ENCODE results near the gene SRRM5.
"Not testable (repeated sequence)": the region's sequence is repeated elsewhere in the genome, so short reads cannot be mapped to it uniquely, and the experiment has no call there.

SRRM5 gene, protein sequence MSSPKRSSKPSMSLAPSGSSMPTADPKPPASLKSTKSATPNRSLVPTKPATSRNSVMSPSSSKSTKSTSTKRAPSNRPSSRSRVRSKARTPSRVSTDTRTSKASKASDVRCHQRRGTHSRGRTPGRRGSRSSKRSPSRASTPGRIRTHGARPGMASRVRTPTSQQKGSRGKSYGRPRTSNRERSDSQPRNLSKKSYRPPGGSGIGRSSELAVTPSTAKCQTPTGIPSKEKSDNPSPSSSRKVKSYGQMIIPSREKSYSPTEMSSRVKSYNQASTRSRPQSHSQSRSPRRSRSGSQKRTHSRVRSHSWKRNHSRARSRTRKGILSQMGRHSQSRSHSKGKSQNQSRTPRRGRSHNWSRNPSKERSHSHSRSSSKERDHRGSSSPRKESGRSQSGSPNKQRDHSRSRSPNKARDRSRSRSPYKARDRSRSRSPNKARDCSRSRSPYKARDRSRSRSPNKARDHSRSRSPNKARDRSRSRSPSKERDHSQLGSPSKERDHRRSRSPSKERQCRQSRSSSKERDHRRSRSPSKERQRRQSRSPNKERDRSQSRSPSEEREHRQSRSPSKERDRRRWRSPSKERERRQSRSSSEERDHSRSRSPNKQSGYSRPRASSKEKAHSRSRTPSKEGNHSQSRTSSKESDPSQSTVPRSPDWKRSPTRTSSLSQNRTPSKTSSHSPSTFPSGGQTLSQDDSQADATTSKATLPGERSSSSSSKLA

DNA sequence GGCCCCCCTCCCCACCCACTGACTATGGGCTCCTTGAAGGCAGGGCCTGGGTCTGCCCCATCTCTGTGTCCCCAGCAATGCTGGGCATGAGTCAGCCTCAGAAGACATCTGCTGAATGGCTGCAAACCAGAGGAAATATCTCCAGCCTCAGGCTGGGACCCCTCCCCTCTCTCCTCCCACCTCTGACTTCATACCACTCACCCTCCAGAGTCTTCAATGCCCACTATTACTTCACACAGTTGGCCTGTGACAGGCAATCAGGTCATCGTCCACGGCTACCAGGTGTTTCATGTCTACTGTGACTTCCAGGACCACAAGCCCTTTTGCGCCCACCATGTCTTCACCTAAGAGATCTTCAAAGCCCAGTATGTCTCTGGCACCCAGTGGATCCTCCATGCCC lies at the start of gene SRRM5:
TSS of gene SRRM5 (plus strand) at position 301 of the 400 bp plus-strand sequence. CDS start at position 335, 34 bp downstream.
- no peak for DNase-seq

DNA sequence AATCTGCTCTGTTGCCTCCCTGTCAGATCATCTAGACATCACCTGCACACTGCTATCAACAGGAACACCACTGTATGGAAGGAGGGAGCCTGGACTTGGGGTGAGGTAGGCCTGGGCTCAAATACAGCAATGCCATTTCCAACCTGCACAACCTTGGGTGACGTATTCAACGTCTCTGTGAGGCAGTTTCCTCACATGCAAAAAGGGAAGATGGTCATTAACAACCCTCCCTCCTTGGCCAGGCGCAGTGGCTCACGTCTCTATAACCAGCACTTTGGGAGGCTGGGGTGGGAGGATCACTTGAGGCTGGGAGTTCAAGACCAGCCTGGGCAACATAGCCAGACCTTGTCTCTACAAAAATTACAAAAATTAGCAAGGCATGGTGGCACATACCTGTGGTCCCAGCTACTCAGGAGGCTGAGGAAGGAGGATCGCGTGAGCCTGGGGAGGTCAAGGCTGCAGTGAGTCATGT lies 49.6 kb upstream of the SRRM5 start:
- no peak for DNase-seq

GRCh38 chr19:43562698-43563241 lies 49.1 kb upstream of the SRRM5 start:
- DNase-seq: peak; percentile 62

DNA sequence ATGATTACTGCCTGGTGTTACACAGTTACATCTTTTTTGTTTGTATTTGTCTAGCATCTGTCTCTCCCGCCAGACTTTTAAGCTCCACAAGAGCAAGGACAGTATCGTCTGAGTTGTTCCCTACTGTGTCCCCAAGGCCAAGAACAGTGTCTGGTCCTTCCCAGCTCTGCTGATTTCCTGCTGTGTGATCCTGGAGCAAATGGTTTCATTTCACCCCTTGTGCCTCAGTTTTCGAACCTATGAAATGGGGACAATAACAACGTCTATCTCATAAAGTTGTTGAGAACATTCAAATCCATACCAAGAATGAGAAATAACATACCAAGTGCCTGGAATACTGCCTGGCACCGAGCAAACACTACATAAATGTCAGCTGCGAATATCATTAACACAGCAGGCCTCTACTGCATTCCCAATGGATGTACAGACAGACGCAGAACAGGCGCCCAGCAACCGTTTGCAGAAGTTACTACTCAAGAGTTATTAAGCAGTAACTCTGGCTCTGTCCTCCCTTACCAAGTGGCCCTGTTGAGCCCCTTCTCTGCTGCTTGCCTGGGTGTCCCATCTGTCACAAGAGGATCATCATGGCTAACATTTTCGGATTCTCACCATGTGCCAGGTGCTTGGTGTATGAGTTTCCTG lies 48.0 kb upstream of the SRRM5 start:
- no peak for DNase-seq

GRCh38 chr19:43564800-43565199 lies 47.1 kb upstream of the SRRM5 start:
- DNase-seq: no peak

DNA sequence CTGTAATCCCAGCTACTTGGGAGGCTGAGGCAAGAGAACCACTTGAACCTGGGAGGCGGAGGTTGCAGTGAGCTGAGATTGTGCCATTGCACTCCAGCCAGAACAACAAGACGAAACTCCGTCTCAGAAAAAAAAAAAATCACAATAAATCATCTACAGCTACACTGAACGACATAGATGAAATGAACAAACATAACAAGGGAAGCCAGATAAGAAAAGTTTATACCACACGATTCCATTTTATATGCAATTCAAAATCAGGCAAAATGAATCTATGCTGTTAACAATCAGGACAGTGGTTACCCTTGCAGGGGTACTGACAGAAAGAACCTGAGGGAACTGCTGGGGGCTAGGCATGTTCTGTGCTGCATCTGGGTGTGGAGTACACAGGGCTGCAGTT lies 42.2 kb upstream of the SRRM5 start:
- DNase-seq: no peak

GRCh38 chr19:43570174-43570791 lies 41.6 kb upstream of the SRRM5 start:
- DNase-seq: no peak

- no peak for DNase-seq
Observed at GRCh38 chr19:43572171-43572588, 39.7 kb upstream of the SRRM5 start.

GRCh38 chr19:43574424-43575155 lies 37.3 kb upstream of the SRRM5 start:
- DNase-seq: no peak

GRCh38 chr19:43575156-43575950 lies 36.5 kb upstream of the SRRM5 start, which contains the start of the genes PINLYP and XRCC1:
TSS of gene PINLYP (plus strand) at chr19:43575801. CDS start at chr19:43577192, 1,391 bp downstream.
TSS of gene XRCC1 (minus strand) at chr19:43575527. CDS start at chr19:43575458, 69 bp downstream.
- peak; percentile 89 for DNase-seq

DNA sequence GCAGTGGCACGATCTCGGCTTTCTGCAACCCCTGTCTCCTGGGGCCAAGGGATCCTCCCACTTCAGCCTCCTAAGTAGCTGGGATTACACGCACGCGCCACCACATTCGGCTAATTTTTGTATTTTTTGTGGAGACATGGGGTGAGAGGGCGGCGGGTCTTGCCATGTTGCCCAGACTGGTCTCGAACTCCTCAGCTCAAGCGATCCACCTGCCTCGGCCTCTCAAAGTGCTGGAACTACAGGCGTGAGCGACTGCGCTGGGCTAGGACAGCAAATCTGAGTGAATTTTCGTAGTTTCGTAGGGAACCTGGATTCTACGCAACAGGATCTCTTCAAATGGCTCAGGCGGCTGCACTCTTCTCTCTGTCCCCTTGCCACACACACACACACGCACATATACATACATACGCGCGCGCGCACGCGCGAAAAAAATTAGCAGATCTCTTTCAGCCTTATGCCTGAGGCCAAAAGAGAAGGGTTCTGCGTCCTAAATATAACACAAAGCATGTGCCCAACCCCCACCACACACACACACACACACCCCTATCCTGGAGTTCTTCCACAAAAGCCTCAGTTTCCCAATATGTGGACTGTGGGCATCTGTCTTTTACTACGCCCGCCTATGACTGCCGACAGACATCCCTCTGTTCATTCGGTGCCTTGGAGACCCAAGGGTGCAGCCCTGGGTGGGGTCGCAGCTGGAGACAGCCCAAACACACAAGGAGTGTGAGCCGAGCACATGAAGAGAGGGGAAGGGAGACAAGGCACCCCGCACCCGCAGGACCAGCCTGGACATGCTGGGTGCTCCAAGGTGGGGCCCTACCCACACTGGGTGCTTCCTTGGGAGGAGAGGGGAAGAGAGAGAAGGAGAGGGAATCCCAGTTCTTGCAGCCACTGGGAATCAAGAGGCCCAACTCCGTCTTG lies 35.7 kb upstream of the SRRM5 start:
- no peak for DNase-seq

DNA sequence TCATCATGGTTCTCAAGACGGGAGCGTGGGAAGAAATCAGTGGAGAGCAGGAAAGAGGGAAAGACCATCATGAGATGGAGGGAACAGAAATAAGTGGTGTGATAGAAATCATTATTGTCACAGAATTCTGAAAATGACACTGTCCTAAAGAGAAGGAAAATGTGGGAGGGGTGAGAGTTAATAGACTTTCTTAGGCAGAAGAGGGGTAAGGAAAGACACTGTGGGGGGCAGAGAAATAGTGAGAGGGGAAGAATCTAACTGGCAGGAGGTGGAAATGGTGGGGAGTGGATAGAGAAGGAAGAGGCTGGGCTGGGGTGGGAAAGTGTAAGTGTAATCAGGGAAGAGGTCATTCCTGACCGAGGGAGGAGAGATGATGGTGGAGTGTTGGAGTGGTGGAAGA lies 33.1 kb upstream of the SRRM5 start:
- DNase-seq: no peak

GRCh38 chr19:43581467-43581866 lies 30.4 kb upstream of the SRRM5 start:
- DNase-seq: no peak

- no peak for DNase-seq
Observed at GRCh38 chr19:43582495-43582894, 29.4 kb upstream of the SRRM5 start.

- DNase-seq: no peak
Observed at GRCh38 chr19:43584484-43584883, 27.4 kb upstream of the SRRM5 start.

- no peak for DNase-seq
Observed at GRCh38 chr19:43586346-43586745, 25.5 kb upstream of the SRRM5 start.

DNA sequence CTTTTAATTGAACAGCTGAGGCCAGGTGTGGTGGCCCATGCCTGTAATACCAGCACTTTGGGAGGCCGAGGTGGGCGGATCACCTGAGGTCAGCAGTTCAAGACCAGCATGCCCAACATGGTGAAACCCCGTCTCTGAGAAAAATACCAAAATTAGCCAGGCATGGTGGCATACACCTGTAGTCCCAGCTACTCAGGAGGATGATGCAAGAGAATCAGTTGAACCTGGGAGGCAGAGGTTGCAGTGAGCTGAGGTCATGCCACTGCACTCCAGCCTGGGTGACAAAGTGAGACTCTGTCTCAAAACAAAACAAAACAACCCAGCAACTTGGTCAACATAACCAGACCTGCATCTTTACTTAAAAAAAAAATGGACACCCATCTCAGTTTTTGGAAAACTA lies 24.9 kb upstream of the SRRM5 start:
- not testable (repeated sequence) for DNase-seq

DNA sequence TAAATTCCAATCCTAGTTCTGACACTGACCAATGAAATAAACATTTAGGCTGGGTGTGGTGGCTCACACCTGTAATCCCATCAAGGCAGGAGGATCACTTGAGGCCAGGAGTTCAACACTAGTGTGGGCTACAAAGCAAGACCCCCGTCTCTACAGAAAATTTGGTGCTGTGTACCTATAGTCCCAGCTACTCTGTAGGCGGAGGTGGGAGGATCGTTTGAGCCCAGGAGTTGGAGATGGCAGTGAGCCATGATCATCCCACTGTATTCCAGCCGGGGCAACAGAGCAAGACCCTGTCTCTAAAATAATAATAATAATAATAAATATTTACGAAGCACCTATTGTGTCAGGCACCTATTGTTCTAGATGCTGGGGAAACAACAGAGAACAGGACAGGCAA lies 22.6 kb upstream of the SRRM5 start:
- no peak for DNase-seq

- DNase-seq: no peak
Observed at GRCh38 chr19:43589678-43590077, 22.2 kb upstream of the SRRM5 start.
